ENCODE measurements around the gene IL1B.
A peak's percentile ranks its signal among the peaks of the same experiment; 100 is the strongest.
"Not testable (repeated sequence)": the region's sequence is repeated elsewhere in the genome, so short reads cannot be mapped to it uniquely, and the experiment has no call there.

IL1B gene

GRCh38 chr2:112836695-112837117 lies at the start of gene IL1B:
Gene IL1B, minus strand, starts transcription at chr2:112836779. Its CDS starts 550 bp downstream, at chr2:112836229.
- DNase-seq (ENCODE audit: low read depth in 3 of 3): no peak

DNA sequence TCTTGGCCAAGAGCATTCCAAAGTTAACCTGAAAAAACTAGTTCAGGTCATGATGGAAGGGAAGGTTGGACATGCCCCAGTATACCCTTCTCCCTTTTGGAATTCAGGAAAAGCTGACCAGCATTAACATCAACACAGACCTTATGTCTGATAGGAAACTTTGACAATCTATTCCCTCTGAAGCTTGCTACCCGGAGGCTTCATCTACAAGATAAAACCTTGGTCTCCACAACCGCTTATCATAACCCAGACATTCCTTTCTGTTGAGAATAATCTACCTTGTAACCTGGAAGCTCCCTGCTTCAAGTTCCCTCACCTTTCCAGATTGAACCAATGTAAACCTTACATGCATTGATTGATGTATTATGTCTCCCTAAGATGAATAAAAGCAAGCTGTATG lies 49.7 kb upstream of the IL1B start:
- DNase-seq (ENCODE audit: low read depth in 3 of 3): no peak

- no peak for DNase-seq (ENCODE audit: low read depth in 3 of 3)
Measured at GRCh38 chr2:112885506-112885902, 48.9 kb upstream of the IL1B start.

- DNase-seq (ENCODE audit: low read depth in 3 of 3): peak; percentile 60 to 73 (median 61)
Measured at GRCh38 chr2:112884869-112885505, 48.4 kb upstream of the IL1B start.

DNA sequence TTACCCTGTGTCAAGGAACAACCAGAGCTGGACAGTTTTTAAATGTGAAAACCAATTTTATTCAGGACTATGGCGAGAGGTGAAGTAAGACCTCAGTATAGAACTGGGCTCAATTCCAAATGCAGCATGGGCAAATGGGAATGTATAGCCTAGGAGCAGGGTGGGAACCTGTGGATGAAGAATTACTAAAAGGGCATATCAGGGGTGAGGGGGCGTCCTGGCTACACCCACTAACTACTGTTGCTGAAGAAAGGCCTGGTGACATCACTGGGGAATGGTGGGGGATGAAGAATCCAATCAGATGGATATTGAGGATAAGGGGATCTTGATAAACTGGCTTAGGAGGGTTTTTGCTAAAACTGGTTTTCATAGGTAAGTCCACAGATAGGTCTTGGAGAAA lies 47.1 kb upstream of the IL1B start:
- no peak for DNase-seq (ENCODE audit: low read depth in 3 of 3)

- DNase-seq (ENCODE audit: low read depth in 3 of 3): no peak
Measured at GRCh38 chr2:112881217-112881985, 44.8 kb upstream of the IL1B start.

DNA sequence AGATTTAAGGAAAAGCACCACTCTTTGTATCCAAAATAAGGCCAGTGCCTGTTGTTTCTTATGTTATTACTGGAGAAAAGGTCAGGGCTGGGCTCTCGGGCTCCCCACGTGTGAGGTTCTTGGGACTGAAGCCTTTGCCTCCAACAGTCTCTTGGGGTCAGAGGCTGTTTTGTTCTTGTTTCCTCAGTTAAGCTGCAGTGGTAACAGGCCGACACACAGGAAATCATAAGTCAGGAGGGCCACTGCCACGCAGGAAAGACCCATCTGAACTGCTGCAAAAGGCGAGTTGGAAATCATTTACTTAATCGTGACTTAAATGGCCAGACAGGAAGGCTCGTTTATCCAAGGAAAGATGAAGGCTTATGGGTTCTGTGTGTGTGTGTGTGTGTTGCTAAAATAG lies 44.1 kb upstream of the IL1B start:
- DNase-seq (ENCODE audit: low read depth in 3 of 3): no peak

DNA sequence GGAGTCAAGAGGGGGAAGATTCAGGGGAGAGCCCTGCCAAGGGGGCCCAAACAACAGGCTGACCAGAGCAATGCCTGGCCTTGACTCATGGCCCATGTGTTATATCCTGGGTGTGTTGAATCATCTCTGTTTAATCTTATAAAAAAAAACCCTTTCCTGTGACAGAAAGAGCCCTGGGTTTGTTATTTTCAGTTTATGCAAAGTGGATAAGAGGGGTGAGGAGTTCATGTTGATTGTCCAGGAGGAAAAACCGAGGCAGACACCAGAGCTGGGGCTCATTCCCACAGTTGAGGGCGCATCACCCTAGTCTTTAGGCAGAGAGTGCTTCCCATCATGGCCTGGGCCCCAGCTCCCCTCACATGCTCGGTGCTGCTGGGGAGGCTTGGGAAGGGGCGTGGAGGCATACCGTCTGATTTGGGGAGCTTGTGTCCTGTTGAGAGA lies 43.5 kb upstream of the IL1B start:
- no peak for DNase-seq (ENCODE audit: low read depth in 3 of 3)

GRCh38 chr2:112879491-112880041 lies 43.0 kb upstream of the IL1B start:
- no peak for DNase-seq (ENCODE audit: low read depth in 3 of 3)

GRCh38 chr2:112877423-112877822 lies 40.8 kb upstream of the IL1B start:
- DNase-seq (ENCODE audit: low read depth in 3 of 3): no peak

DNA sequence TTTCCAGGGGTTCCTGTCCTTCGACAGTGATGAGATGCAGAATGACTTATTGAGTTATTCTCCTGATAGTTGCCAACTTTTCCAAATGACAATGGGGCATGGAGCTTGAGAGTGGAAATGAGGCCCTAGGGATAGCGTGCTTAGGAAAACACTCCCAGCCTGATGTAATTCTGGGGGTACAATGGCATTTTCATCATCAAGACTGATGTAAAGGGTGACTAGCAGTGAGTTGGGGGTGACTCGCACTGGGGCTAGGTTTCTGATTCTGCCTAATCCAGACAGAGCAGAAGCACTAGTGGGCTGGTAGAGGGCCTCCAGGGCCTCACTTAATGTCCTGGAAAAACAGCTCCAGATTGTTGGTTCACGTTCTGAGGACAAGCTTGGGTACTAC lies 40.4 kb upstream of the IL1B start:
- DNase-seq (ENCODE audit: low read depth in 3 of 3): no peak

- no peak for DNase-seq (ENCODE audit: low read depth in 3 of 3)
Measured at GRCh38 chr2:112876257-112876970, 39.8 kb upstream of the IL1B start.

GRCh38 chr2:112870841-112871835 lies 34.6 kb upstream of the IL1B start:
- DNase-seq (ENCODE audit: low read depth in 3 of 3): no peak

DNA sequence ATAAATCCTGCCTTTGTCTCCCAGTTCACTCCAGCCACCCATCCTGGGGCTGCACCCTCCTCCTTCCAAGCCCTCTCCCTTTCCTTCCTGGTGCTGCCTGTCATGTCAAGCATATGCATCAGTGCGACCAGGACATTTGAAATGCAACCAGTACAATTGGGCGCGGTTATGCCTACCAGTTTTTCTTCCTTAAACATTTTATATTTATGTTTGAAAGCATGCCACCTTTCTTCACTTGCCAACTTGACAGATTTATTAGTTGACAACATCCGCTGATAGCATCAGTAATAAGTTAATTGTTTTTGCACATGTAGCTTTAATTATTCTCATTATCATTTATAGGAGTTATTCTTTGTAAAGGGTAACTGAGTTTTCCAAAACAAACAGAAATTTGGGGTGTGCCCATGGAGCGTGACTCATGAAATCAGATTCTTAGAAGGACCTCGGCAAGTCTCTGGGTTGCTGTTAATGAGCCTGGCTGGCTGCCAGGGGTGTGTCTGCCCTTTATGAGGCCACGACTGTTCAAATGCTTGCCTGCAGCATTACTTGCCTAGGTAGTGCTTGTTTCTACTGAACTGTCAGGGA lies 32.8 kb upstream of the IL1B start:
- DNase-seq (ENCODE audit: low read depth in 3 of 3): no peak

DNA sequence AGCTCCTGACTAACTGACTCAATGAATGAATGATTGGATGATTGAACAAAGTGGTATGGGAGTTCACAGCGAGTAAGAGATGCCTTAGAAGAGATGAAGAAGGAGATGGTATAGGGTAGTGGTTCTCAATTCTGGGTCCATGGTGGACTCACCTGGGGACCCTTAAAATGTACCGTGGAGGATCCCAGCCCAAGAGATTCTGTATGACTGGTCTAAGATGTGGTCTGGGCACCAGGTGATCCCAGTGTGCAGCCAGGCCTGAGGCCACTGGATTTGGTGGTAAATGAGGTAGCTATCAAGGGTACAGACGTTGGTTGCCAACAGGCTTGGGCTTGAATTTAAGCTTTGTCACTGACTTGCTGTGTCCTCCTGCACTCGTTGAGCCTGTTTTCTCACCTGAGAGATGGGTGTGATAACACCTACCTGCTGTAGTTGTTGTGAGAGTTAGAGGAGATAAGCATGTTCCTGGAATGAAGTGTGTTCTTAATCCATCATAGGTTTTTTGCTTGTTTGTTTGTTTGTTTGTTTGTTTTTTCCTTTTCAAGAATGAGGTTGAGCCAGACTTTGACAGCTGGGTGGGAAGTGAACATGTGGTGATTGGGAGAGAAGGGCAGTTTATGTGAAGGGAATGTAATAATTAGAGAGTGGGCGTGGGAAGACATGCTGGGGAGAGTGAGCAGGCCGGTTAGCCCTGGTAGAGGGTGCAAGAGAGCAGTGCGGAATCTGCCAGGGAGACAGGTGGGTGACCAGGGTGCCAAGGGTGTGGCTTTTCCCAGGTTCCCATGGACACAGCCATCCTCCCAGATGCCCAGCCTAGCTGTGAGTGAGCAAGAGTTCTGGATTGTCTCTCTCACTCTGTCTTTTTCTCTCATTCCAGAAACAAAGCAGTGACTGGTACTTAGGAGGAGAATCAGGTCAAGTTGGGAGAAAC lies 31.4 kb upstream of the IL1B start:
- DNase-seq (ENCODE audit: low read depth in 3 of 3): no peak

- DNase-seq (ENCODE audit: low read depth in 3 of 3): no peak
Measured at GRCh38 chr2:112866128-112866835, 29.7 kb upstream of the IL1B start.

DNA sequence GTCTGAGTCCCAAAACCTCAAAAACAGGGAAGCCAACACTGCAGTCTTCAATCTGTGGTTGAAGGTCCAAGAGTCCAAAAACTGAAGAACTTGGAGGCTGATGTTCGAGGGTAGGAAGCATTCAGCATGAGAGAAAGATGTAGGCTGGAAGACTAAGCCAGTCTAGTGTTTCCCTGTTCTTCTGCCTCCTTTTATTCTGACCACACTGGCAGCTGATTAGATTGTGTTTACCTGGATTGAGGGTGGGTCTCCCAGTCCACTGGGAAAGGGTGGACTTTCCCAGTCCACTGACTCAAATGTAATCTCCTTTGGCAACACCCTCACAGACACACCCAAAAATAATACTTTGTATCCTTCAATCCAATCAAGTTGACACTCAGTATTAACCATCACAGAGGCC lies 27.5 kb upstream of the IL1B start:
- no peak for DNase-seq (ENCODE audit: low read depth in 3 of 3)

GRCh38 chr2:112859406-112860183 lies 23.0 kb upstream of the IL1B start:
- DNase-seq (ENCODE audit: low read depth in 3 of 3): not testable (repeated sequence)
